Parathyroid adenoma (tissue), 2 donors: ENCODE measurements around the gene BRD4.

ENCODE experiments used
- H2AFZ ChIP-seq: fragments of 300-600 bp; sonication (generic); one replicate; pipeline ENCODE4 v1.7.0; 2017; ENCODE audit warnings: antibody characterized with exemption, mild to moderate bottlenecking
- H3K27ac ChIP-seq: fragments of 300-600 bp; sonication (generic); one replicate; pipeline ENCODE4 v1.7.0; 2017
- H3K27me3 ChIP-seq: fragments of 300-600 bp; sonication (generic); one replicate; pipeline ENCODE4 v1.7.0; 2017; ENCODE audit warnings: low read length; ENCODE audit not compliant: control insufficient read depth, insufficient read depth
- H3K36me3 ChIP-seq: fragments of 300-600 bp; sonication (generic); one replicate; pipeline ENCODE4 v1.7.0; 2017; ENCODE audit warnings: low read length; ENCODE audit not compliant: control insufficient read depth, insufficient read depth
- H3K4me1 ChIP-seq: fragments of 300-600 bp; sonication (generic); one replicate; pipeline ENCODE4 v1.7.0; 2017; ENCODE audit warnings: control low read depth
- H3K4me2 ChIP-seq: fragments of 300-600 bp; sonication (generic); one replicate; pipeline ENCODE4 v1.7.0; 2017; ENCODE audit warnings: low read length
- H3K4me3 ChIP-seq: fragments of 300-600 bp; sonication (generic); one replicate; pipeline ENCODE4 v1.7.0; 2017; ENCODE audit warnings: low read depth, low read length
- H3K79me2 ChIP-seq: fragments of 300-600 bp; sonication (generic); one replicate; pipeline ENCODE4 v1.7.0; 2017; ENCODE audit warnings: control low read depth
- H3K9ac ChIP-seq: fragments of 300-600 bp; sonication (generic); one replicate; pipeline ENCODE4 v1.7.0; 2017; ENCODE audit warnings: mild to moderate bottlenecking
- H3K9me3 ChIP-seq: fragments of 300-600 bp; sonication (generic); one replicate; pipeline ENCODE4 v1.7.0; 2017; ENCODE audit warnings: low read length; ENCODE audit not compliant: control insufficient read depth
- TF ChIP-seq, protein P1 (sequence below): fragments of 300-600 bp; sonication (generic); IDR thresholded peaks from one replicate; pipeline ENCODE4 v1.7.0; 2017; ENCODE audit warnings: antibody characterized with exemption, mild to moderate bottlenecking
- donor health status: primary hyperparathyroidism.

Gene BRD4

DNA sequence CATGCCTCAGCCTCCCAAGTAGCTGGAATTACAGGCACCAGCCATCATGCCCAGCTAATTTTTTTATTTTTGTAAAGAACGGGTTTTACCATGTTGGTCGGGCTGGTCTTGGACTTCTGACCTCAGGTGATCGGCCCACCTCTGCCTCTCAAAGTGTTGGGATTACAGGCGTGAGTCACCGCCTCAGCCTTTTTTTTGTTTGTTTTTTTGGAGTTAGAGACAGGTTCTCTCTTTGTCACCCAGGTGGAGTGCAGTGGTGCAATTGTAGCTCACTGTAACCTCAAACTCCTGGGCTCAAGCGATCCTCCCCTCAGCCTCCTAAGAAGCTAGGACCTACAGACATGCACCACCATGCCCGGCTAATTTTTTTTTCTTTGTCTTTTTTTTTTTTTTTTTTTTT, 116.0 kb downstream of the BRD4 start:
- TF ChIP-seq, protein P1, sequence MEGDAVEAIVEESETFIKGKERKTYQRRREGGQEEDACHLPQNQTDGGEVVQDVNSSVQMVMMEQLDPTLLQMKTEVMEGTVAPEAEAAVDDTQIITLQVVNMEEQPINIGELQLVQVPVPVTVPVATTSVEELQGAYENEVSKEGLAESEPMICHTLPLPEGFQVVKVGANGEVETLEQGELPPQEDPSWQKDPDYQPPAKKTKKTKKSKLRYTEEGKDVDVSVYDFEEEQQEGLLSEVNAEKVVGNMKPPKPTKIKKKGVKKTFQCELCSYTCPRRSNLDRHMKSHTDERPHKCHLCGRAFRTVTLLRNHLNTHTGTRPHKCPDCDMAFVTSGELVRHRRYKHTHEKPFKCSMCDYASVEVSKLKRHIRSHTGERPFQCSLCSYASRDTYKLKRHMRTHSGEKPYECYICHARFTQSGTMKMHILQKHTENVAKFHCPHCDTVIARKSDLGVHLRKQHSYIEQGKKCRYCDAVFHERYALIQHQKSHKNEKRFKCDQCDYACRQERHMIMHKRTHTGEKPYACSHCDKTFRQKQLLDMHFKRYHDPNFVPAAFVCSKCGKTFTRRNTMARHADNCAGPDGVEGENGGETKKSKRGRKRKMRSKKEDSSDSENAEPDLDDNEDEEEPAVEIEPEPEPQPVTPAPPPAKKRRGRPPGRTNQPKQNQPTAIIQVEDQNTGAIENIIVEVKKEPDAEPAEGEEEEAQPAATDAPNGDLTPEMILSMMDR, result no peak
- Histone ChIP-seq H3K27ac (no peak overlapping the region), H3K27me3 (no peaks in the 10 kb centered on the region), H2AFZ (no peak overlapping the region), H3K4me2 (no peak overlapping the region), H3K36me3 (no peaks in the 10 kb centered on the region), H3K79me2 (no peaks in the 10 kb centered on the region), H3K9ac (no peak overlapping the region), H3K9me3 (no peaks in the 10 kb centered on the region), H3K4me1 (no peaks in the 10 kb centered on the region), H3K4me3 (no peak overlapping the region)

DNA sequence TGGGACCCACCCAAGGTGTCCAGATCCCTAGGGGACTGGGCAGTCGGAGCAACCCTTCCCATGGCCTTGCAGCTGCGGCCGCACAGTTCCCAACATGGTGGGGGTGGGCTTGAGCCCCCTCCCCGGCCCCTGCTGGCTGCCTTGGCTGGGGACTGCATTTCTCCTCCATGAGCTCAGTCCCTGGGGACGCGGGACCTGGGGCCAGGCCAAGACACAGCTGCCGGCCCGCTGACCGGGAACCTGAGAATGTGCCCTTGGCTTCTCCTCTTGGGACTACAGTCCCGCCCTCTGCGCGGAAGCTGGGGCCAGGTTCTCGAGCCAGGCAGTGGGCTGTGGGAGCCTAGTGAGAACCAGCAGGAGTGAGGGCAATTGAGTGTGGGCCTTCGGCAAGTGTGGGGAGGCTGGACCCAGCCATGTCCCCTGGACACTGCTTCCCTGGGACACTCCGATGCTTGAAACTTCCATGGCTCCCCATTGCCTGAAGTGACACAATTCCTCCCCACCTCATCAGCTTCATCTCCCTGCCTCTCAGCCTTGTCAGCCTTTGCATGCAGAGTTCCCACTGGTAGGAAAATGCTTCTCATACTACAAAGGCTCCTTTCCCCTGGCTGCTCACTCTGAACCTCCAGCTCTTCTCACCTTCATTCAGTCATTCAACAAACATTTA, 118.5 kb downstream of the BRD4 start:
- no peak overlapping the region for H3K9ac ChIP-seq
- TF ChIP-seq, protein P1, result no peak
- H3K27ac ChIP-seq, result no peak overlapping the region
- no peak overlapping the region for H2AFZ ChIP-seq
- H3K4me3 ChIP-seq, result no peak overlapping the region
- no peaks in the 10 kb centered on the region for H3K27me3 ChIP-seq
- no peaks in the 10 kb centered on the region for H3K4me1 ChIP-seq
- no peak overlapping the region for H3K4me2 ChIP-seq
- no peaks in the 10 kb centered on the region for H3K9me3 ChIP-seq
- no peaks in the 10 kb centered on the region for H3K79me2 ChIP-seq
- no peaks in the 10 kb centered on the region for H3K36me3 ChIP-seq

DNA sequence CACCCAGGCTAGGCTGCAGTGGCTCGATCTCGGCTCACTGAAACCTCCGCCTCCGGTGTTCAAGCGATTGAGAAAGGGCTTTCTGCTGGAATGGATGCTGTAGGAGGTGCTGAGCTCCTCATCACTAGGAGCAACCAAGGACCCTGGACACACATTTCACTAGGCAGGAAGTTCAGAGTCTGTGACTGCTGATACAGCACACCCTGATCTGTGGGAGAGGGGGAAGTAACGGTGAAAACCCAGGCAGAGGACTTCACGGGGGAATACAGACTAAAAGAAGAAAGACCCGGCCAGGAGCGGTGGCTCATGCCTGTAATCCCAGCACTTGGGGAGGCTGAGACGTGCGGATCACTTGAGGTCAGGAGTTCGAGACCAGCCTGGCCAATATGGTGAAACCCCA, 119.6 kb downstream of the BRD4 start:
- Histone ChIP-seq H2AFZ (no peak overlapping the region), H3K27me3 (no peaks in the 10 kb centered on the region), H3K27ac (no peak overlapping the region)

DNA sequence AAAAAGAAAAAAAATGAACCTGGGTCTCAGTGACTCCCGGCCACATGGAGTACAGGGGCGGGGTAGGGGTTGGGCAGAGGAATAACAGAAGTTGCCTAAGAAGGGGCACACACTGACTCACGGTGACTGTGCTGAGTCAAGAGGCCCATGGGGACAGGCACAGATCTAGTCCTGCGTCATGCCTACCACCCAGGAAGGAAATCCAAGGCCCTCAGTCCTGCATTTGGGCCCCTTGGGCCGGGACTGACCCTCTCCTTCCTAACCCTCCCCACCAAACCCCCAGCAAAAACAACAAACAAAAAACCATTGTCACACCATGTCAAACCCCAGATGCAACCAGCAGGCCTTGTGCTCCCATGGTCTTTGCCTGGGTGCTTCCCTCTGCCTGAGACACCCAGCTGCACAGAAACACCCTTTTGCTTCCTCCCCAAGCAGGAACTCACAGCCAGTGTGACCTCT, 122.0 kb downstream of the BRD4 start:
- H3K27ac ChIP-seq, result no peak overlapping the region
- H2AFZ ChIP-seq, result no peak overlapping the region
- H3K4me2 ChIP-seq, result no peak overlapping the region
- H3K9me3 ChIP-seq, result no peaks in the 10 kb centered on the region
- TF ChIP-seq, protein P1, result no peak
- H3K4me3 ChIP-seq, result no peak overlapping the region
- no peaks in the 10 kb centered on the region for H3K79me2 ChIP-seq
- no peak overlapping the region for H3K9ac ChIP-seq
- H3K27me3 ChIP-seq, result no peaks in the 10 kb centered on the region
- no peaks in the 10 kb centered on the region for H3K36me3 ChIP-seq
- H3K4me1 ChIP-seq, result no peaks in the 10 kb centered on the region

More for the DNA sequence above, 119.6 kb downstream of the BRD4 start:
- H3K4me2 ChIP-seq, result no peak overlapping the region
- TF ChIP-seq, protein P1, result no peak
- no peaks in the 10 kb centered on the region for H3K4me1 ChIP-seq
- no peaks in the 10 kb centered on the region for H3K36me3 ChIP-seq
- H3K79me2 ChIP-seq, result no peaks in the 10 kb centered on the region
- no peak overlapping the region for H3K4me3 ChIP-seq
- H3K9me3 ChIP-seq, result no peaks in the 10 kb centered on the region
- H3K9ac ChIP-seq, result no peak overlapping the region
